Measurements from ENCODE around the gene KRTAP1-5.

- TF ChIP-seq CTCF (IDR thresholded peaks at IDR 0.05; ENCODE audit: insufficient read depth, low read depth, low read length): no peak
- no peak for TF ChIP-seq EZH2 (IDR thresholded peaks at IDR 0.05; ENCODE audit: insufficient read depth, low read length)
Observed at GRCh38 chr17:40986920-40987319, 40.1 kb downstream of the KRTAP1-5 start.
